A549 (cell line): ENCODE data around the gene OPALIN. TPM values are rescaled to one million over a fixed set of nuclear protein-coding genes. Genes with fewer than 3 reads are reported as not detected.

ENCODE experiments used
- ATAC-seq, 2 experiments: fragments of 200-7000 bp in 1 of 2; fragments of >200 bp in 1 of 2; cut with Nextera tagmentation in 1 of 2; cut with Tn5 transposase in 1 of 2; 3 replicates each; pipeline versions ENCODE4 v1.8.0 to v1.9.1; 2018 to 2020; ENCODE audit warnings: mild to moderate bottlenecking in 1 of 2, moderate library complexity in 1 of 2
- CTCF ChIA-PET: fragments of 300-600 bp; sonication (Branson Sonifier 250); formaldehyde crosslinking; extraction: SDS; loops from one replicate; lab custom pipeline; 2021; ENCODE audit warnings: antibody characterized with exemption, inconsistent platforms; lab: Yijun Ruan, JAX
- POLR2A ChIA-PET: fragments of 350-600 bp; formaldehyde crosslinking; extraction: SDS; loops from one replicate; lab custom pipeline; 2021; ENCODE audit warnings: antibody characterized with exemption, inconsistent platforms; lab: Yijun Ruan, JAX
- DNase-seq, 2 experiments: peaks; one replicate each; pipeline versions ENCODE4 v3.0.0 to v3.0.0-alpha.2; 2011 to 2016; ENCODE audit warnings: low read depth in 1 of 2, low spot score in 1 of 2
- FAIRE-seq: peaks from 2 replicates; lab custom pipeline; 2011; peaks lifted over from hg19 to GRCh38; lab: Jason Lieb, UNC
- H3K27ac ChIP-seq, 2 experiments: fragments of >200 bp; sonication (Bioruptor Twin); formaldehyde crosslinking; 3 replicates each; pipeline ENCODE4 v1.5.1; 2016 to 2017
- H3K4me1 ChIP-seq: fragments of >200 bp; sonication (Bioruptor Twin); formaldehyde crosslinking; 3 replicates; pipeline ENCODE4 v1.6.1; 2016
- H3K4me2 ChIP-seq: fragments of >200 bp; sonication (Bioruptor Twin); formaldehyde crosslinking; 3 replicates; pipeline ENCODE4 v1.6.1; 2016
- H3K4me3 ChIP-seq: fragments of >200 bp; sonication (Bioruptor Twin); formaldehyde crosslinking; 3 replicates; pipeline ENCODE4 v1.5.1; 2016
- H3K9me3 ChIP-seq: fragments of >200 bp; sonication (Bioruptor Twin); formaldehyde crosslinking; 3 replicates; pipeline ENCODE4 v1.6.1; 2016
- CBX2 ChIP-seq: fragments of 200-600 bp; sonication (generic); IDR thresholded peaks from 2 replicates; pipeline ENCODE4 v1.6.1; 2016; ENCODE audit warnings: low read depth, mild to moderate bottlenecking, borderline replicate concordance
- CBX8 ChIP-seq: fragments of 200-600 bp; sonication (generic); IDR thresholded peaks from 2 replicates; pipeline ENCODE4 v1.6.1; 2016
- CEBPB ChIP-seq, 2 experiments: fragments of >200 bp in 1 of 2; sonication (Bioruptor Twin) in 1 of 2; formaldehyde crosslinking in 1 of 2; IDR thresholded peaks; 2 replicates each; pipeline ENCODE4 v1.6.1; 2012 to 2016
- CHD4 ChIP-seq: fragments of 200-600 bp; sonication (generic); IDR thresholded peaks from 2 replicates; pipeline ENCODE4 v1.6.1; 2016; ENCODE audit warnings: antibody characterized with exemption, mild to moderate bottlenecking, borderline replicate concordance
- ESRRA ChIP-seq: fragments of 150-350 bp; IDR thresholded peaks from 2 replicates; pipeline ENCODE4 v1.6.1; 2014; ENCODE audit warnings: mild to moderate bottlenecking, low read length, borderline replicate concordance
- FOSB ChIP-seq: fragments of 250-450 bp; sonication (Bioruptor Pico); IDR thresholded peaks from 2 replicates; pipeline ENCODE4 v1.5.0; 2020; ENCODE audit warnings: mild to moderate bottlenecking, moderate library complexity
- GATA3 ChIP-seq: IDR thresholded peaks from 2 replicates; pipeline ENCODE4 v1.6.1; 2012; ENCODE audit warnings: borderline replicate concordance
- JUNB ChIP-seq: fragments of >200 bp; sonication (Bioruptor Twin); formaldehyde crosslinking; IDR thresholded peaks from 2 replicates; pipeline ENCODE4 v1.6.1; 2016
- KDM1A ChIP-seq: fragments of 200-600 bp; sonication (generic); IDR thresholded peaks from 2 replicates; pipeline ENCODE4 v1.6.1; 2016; ENCODE audit warnings: low read depth, mild to moderate bottlenecking
- MAZ ChIP-seq: fragments of 150-350 bp; IDR thresholded peaks from 2 replicates; pipeline ENCODE4 v1.6.1; 2014; ENCODE audit warnings: antibody characterized with exemption, low read depth, low read length, borderline replicate concordance
- PHF8 ChIP-seq: fragments of 200-600 bp; sonication (generic); IDR thresholded peaks from 2 replicates; pipeline ENCODE4 v1.6.1; 2016; ENCODE audit warnings: low read depth, mild to moderate bottlenecking, antibody characterized with exemption, moderate library complexity, borderline replicate concordance
- POLR2A ChIP-seq: IDR thresholded peaks from 2 replicates; pipeline ENCODE4 v1.6.1; 2012; ENCODE audit warnings: mild to moderate bottlenecking, low read length
- RAD21 ChIP-seq, 2 experiments: fragments of >200 bp in 1 of 2; sonication (Bioruptor Twin) in 1 of 2; formaldehyde crosslinking in 1 of 2; IDR thresholded peaks in 1 of 2; conservative IDR thresholded peaks in 1 of 2; 2 replicates in 1 of 2; 3 replicates in 1 of 2; pipeline ENCODE4 v1.6.1; 2012 to 2018; ENCODE audit warnings: inconsistent platforms in 1 of 2
- SMC3 ChIP-seq: fragments of >200 bp; sonication (Bioruptor Twin); formaldehyde crosslinking; IDR thresholded peaks from 3 replicates; pipeline ENCODE4 v1.6.1; 2018; ENCODE audit warnings: inconsistent platforms
- ZC3H11A ChIP-seq: fragments of 450-650 bp; IDR thresholded peaks from 2 replicates; pipeline ENCODE4 v1.6.1; 2014; ENCODE audit warnings: antibody characterized with exemption, mild to moderate bottlenecking
- ZSCAN20 ChIP-seq: fragments of 250-450 bp; sonication (Bioruptor Pico); IDR thresholded peaks from 2 replicates; pipeline ENCODE4 v1.8.0; 2022; ENCODE audit warnings: mild to moderate bottlenecking, moderate library complexity
- WGBS: methylation state at CpG from one replicate; pipeline ENCODE4 v1.1.6; 2017; ENCODE audit errors: missing lambda C conversion rate; 5-methylcytosine and 5-hydroxymethylcytosine counted together
- polyA plus RNA-seq, 4 experiments: library from polyadenylated mRNA; depleted of rRNA in 3 of 4; stranded (reverse); fragments of >200 nt; fragmentation: RNase III in 1 of 4; extraction: RNeasy Plus Mini Kit Qiagen cat#74134 plus additional on column Dnase treatment in 1 of 4; gene quantifications; 2 replicates in 3 of 4; 3 replicates in 1 of 4; pipeline ENCODE4 v1.2.3, GENCODE V29; 2011 to 2017
- TF ChIP-seq, protein P1 (sequence below): fragments of >200 bp; sonication (Bioruptor Twin); formaldehyde crosslinking; IDR thresholded peaks from 3 replicates; pipeline ENCODE4 v1.5.1; 2016
- TF ChIP-seq, protein P2 (sequence below): fragments of >200 bp; sonication (Bioruptor Twin); formaldehyde crosslinking; IDR thresholded peaks from 3 replicates; pipeline ENCODE4 v1.6.1; 2016
- TF ChIP-seq, protein P3 (sequence below): IDR thresholded peaks from 2 replicates; pipeline ENCODE4 v1.6.1; 2012

OPALIN gene
- polyA plus RNA-seq, 2 of the 4 experiments (the other 2 are of a cell fraction): not detected

DNA sequence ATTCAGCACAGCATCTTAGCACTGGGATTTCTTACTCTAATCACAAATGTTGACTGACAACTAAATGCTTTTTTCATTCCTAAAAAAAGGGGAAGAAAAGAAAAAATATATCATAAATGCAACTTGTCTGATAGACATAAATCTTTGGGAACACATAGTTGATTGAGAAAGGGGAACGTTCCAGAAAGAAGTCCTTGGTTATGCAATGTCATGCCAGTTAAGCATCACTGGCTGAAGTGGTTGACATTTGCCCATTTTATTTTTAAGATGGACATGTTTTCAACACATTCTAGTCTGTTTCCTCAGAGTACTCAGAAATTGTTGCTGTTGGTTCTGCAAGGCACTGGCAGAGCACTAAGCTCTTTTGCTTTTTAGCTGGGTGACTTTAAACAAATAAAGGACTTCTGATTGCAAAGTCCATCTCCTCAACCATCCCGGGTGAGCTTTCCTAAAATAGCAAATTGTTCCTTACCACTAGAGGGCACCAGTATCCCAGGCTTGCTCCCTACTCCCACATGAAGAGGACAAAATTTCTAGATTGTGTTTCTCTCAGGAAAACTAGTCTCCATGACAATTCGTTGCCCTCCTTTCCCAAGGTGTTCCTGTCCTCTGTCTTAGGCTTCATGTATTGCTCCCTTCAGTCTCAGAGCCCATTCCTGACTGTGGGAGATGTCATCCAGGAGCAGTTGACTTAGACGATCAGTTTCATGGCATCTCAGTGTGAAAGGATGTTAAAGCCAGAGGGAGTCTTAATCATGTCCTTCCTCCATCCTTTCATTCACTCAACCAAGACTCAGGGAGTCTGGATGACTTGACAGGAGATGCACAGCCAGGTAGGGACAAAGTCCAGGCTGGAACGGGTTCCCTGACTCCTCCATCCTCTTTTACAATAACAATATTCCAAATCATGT lies 23.9 kb downstream of the OPALIN start:
- 8% methylated on average over 5 of the region's 5 CpGs for WGBS
- no peaks in the 10 kb centered on the region for H3K9me3 ChIP-seq
- ChIA-PET CTCF (interaction anchor here (0.6 to 2.0 kb wide), 33 partner anchors 9 to 690 kb away, joined by 3 to 18 read pairs (median 3); partner anchors contain the start of gene OPALIN), POLR2A (interaction anchor here (0.6 kb wide), 1 partner anchor 64 kb away, joined by 3 read pairs; no protein-coding TSS in a partner anchor)
- peak; percentile 82 to 91; a peak in 5 of 6 replicates for ATAC-seq
- TF ChIP-seq FOSB (CRISPR knock-in tag): no peak
- TF ChIP-seq CBX2: no peak
- TF ChIP-seq CEBPB (IDR thresholded peaks at IDR 0.05): peak; percentile 36 to 40; a peak in 1 of 4 replicates
- peak; percentile 46 to 60 for TF ChIP-seq RAD21 (conservative IDR thresholded peaks at IDR 0.05 in 1 of 2, IDR thresholded peaks at IDR 0.05 in 1 of 2)
- TF ChIP-seq, protein P1, sequence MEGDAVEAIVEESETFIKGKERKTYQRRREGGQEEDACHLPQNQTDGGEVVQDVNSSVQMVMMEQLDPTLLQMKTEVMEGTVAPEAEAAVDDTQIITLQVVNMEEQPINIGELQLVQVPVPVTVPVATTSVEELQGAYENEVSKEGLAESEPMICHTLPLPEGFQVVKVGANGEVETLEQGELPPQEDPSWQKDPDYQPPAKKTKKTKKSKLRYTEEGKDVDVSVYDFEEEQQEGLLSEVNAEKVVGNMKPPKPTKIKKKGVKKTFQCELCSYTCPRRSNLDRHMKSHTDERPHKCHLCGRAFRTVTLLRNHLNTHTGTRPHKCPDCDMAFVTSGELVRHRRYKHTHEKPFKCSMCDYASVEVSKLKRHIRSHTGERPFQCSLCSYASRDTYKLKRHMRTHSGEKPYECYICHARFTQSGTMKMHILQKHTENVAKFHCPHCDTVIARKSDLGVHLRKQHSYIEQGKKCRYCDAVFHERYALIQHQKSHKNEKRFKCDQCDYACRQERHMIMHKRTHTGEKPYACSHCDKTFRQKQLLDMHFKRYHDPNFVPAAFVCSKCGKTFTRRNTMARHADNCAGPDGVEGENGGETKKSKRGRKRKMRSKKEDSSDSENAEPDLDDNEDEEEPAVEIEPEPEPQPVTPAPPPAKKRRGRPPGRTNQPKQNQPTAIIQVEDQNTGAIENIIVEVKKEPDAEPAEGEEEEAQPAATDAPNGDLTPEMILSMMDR: peak; percentile 76
- TF ChIP-seq SMC3: peak; percentile 27; the same call in 2 of the 3 replicates
- H3K4me3 ChIP-seq: no peak overlapping the region
- no peak for FAIRE-seq
- H3K4me1 ChIP-seq: no peaks in the 10 kb centered on the region
- no peak overlapping the region for H3K4me2 ChIP-seq
- peak; percentile 55 to 71 for DNase-seq
- H3K27ac ChIP-seq: no peak overlapping the region

DNA sequence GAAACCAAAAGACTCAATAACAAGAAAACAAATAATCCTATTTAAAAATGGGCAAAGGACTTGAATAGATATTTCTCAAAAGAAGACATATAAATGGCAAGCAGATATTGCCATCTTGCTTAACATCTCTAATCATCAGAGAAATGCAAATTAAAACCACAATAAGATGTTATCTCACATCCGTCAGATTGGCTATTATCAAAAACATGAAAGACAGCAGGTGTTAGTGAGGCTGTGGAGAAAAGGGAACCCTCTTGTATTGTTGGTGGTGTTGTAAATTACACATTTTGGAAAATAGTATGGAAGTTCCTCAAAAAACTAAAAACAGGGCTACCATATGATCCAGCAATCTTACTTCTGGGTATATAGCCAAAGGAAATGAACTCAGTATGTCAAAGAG lies 25.7 kb downstream of the OPALIN start:
- CTCF ChIA-PET: interaction anchor here (0.6 to 1.9 kb wide), 6 partner anchors 7 to 181 kb away, joined by 3 to 18 read pairs (median 4); partner anchors contain the start of gene TLL2
- TF ChIP-seq ESRRA: no peak
- TF ChIP-seq KDM1A: no peak
- TF ChIP-seq ZSCAN20 (CRISPR knock-in tag): no peak
- TF ChIP-seq CHD4: no peak
- TF ChIP-seq, protein P1: no peak
- no peak for TF ChIP-seq MAZ
- TF ChIP-seq GATA3: no peak
- no peak for TF ChIP-seq POLR2A
- TF ChIP-seq, protein P2, sequence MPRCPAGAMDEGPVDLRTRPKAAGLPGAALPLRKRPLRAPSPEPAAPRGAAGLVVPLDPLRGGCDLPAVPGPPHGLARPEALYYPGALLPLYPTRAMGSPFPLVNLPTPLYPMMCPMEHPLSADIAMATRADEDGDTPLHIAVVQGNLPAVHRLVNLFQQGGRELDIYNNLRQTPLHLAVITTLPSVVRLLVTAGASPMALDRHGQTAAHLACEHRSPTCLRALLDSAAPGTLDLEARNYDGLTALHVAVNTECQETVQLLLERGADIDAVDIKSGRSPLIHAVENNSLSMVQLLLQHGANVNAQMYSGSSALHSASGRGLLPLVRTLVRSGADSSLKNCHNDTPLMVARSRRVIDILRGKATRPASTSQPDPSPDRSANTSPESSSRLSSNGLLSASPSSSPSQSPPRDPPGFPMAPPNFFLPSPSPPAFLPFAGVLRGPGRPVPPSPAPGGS: no peak
- TF ChIP-seq ZC3H11A: no peak
- no peak for TF ChIP-seq JUNB
- TF ChIP-seq, protein P3, sequence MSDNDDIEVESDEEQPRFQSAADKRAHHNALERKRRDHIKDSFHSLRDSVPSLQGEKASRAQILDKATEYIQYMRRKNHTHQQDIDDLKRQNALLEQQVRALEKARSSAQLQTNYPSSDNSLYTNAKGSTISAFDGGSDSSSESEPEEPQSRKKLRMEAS: no peak
- no peak for TF ChIP-seq CBX8
- no peak for TF ChIP-seq PHF8
- TF ChIP-seq, all 56 proteins: peak for 0
- H3K4me1 ChIP-seq: no peaks in the 10 kb centered on the region
- no peak overlapping the region for H3K4me2 ChIP-seq
- H3K27ac ChIP-seq: no peak overlapping the region
- FAIRE-seq: no peak
- ATAC-seq: no peak
- POLR2A ChIA-PET: no interaction called here
- H3K9me3 ChIP-seq: no peaks in the 10 kb centered on the region
- WGBS: 74% methylated on average over 1 of the region's 1 CpG
- H3K4me3 ChIP-seq: no peak overlapping the region
- no peak for DNase-seq
